Gastroesophageal sphincter (tissue), 3 donors: ENCODE measurements around the gene AFF3.

ENCODE experiments used
- EP300 ChIP-seq: sonication (generic); formaldehyde crosslinking; IDR thresholded peaks from one replicate; pipeline ENCODE4 v1.6.1; 2017; ENCODE audit warnings: antibody characterized with exemption, mild to moderate bottlenecking
- POLR2A ChIP-seq, 2 donors: fragments of 450-650 bp; IDR thresholded peaks; one replicate each; pipeline ENCODE4 v1.6.1; 2017; ENCODE audit warnings: antibody characterized with exemption in 2 of 2, mild to moderate bottlenecking in 2 of 2, moderate library complexity in 1 of 2
- POLR2AphosphoS5 ChIP-seq: sonication (generic); formaldehyde crosslinking; IDR thresholded peaks from one replicate; pipeline ENCODE4 v1.6.1; 2017; ENCODE audit warnings: antibody characterized with exemption
- TF ChIP-seq, protein P1 (sequence below), 4 experiments: fragments of 200-600 bp in 2 of 4; fragments of 450-650 bp in 2 of 4; sonication (generic) in 1 of 4; IDR thresholded peaks; one replicate each; pipeline ENCODE4 v1.5.1; 2017 to 2019; ENCODE audit warnings: antibody characterized with exemption in 4 of 4, mild to moderate bottlenecking in 2 of 4, moderate library complexity in 2 of 4

DNA sequence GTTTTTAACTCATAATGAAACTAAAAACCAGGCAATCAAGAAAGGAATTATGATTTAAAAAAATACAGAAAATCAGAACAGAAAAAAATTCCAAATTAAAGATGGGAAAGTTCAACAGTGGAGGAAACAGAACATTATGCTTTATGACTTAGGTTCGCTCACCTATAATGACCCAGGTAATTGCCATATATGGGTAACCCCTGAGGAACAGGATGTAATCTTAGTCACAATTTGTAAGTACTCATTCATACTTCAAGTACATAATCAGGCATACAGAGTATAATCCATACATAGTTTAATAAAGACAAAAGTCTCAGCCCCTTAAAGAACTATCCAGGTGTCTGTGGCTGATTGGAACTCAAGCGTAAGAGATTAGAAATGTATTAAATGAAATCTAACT, 159.6 kb downstream of the AFF3 start:
- TF ChIP-seq EP300, result no peak
- TF ChIP-seq POLR2A (IDR thresholded peaks at IDR 0.05), result no peak
- TF ChIP-seq, protein P1, sequence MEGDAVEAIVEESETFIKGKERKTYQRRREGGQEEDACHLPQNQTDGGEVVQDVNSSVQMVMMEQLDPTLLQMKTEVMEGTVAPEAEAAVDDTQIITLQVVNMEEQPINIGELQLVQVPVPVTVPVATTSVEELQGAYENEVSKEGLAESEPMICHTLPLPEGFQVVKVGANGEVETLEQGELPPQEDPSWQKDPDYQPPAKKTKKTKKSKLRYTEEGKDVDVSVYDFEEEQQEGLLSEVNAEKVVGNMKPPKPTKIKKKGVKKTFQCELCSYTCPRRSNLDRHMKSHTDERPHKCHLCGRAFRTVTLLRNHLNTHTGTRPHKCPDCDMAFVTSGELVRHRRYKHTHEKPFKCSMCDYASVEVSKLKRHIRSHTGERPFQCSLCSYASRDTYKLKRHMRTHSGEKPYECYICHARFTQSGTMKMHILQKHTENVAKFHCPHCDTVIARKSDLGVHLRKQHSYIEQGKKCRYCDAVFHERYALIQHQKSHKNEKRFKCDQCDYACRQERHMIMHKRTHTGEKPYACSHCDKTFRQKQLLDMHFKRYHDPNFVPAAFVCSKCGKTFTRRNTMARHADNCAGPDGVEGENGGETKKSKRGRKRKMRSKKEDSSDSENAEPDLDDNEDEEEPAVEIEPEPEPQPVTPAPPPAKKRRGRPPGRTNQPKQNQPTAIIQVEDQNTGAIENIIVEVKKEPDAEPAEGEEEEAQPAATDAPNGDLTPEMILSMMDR (IDR thresholded peaks at IDR 0.05), result no peak
- TF ChIP-seq POLR2AphosphoS5, result no peak
